NCI-H1105 (cell line): ENCODE results near the gene ELMO3.

Source experiments
- DNase-seq: peaks from one replicate; lab custom pipeline; 2025; lab: John Stamatoyannopoulos, UW

ELMO3 gene

GRCh38 chr16:67164599-67165061 is 34.3 kb upstream of the ELMO3 start, which contains the start of gene HSF4:
Gene HSF4, plus strand, starts transcription at chr16:67164745. Its CDS starts 67 bp downstream, at chr16:67164812.
- DNase-seq, result no peak

DNA sequence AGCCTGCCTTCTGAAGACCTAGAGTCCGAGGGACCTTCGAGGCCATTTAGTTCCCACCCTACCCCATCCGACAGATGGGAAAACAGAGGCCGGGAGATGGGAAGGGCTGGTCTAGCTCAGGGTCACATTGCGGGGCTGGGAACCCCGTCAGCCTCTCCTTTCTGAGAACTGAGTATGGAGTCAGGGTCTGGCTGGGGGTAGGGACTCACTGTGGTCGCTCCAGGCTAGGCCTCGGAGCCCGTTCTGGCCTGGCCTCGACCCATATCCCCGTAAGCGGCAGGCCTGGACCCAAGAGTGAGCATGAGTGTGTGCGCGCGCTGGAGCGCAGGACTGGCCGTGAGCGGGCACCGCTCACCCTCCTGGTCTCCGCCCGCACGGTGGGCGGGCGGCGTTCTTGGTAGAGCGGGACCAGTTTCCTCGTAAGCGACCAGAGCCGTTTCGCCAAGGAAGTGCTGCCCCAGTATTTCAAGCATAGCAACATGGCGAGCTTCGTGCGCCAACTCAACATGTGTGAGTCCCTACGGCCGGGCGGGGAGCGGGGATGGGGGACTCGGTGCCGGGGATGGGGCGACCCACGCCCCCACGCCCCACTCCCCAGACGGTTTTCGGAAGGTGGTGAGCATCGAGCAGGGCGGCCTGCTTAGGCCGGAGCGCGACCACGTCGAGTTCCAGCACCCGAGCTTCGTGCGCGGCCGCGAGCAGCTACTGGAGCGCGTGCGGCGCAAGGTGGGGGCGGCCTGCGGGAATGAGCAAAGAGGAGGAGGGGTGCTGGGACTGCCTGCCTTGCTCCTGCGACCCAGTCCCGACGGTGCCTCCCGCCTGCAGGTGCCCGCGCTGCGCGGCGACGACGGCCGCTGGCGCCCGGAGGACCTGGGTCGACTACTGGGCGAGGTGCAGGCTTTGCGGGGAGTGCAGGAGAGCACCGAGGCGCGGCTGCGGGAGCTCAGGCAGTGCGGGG is 33.5 kb upstream of the ELMO3 start:
- DNase-seq, result no peak

GRCh38 chr16:67166110-67166547 is 32.8 kb upstream of the ELMO3 start:
- DNase-seq, result no peak

DNA sequence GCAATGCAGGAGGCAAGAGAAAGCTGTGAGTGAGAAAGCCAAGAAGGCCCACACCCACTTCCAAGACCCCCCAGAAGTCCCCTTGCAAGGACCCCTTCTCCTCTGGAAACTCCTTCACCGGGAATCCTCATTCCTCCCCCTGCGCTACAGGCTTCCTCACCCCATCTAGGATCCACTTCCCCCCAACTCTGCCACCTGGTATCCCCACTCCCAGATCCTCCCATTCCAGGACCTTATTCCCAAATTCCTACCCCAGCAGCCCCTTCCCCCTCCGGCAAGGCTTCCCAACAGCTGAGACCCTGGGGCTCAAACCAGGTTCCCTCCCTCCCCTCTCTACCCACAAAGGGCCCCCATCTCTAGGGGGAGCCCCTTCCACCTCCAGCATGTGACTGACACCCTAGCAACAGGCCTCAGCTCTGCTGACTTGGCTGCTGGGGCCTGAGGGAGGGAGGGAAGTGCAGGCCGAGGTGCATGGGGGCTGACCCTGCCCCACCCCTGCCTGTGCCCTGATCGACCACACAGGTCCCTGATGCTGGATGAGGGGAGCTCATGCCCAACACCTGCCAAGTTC is 32.2 kb upstream of the ELMO3 start:
- no peak for DNase-seq

GRCh38 chr16:67167588-67167987 is 31.3 kb upstream of the ELMO3 start:
- DNase-seq, result no peak

DNA sequence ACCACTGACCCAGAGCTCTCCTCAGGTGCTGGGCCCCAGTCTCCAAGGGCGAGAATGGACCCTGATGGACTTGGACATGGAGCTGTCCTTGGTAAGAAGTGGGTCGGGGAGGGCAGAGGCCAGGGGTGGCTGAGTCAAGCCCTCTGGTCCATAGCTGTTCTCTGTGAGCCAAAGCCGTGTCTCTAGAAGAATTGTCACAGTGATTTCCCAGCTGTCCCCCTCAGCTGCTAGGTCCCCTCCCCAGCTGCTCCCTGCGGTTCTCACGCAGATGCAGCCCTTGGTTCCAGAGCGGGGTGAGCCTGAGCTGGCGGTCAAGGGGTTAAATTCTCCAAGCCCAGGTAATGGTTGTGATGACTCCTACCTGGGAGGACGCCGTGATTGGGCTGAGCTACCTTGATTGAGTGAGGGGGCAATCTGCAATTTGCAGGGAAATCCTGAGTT is 29.9 kb upstream of the ELMO3 start:
- no peak for DNase-seq

DNA sequence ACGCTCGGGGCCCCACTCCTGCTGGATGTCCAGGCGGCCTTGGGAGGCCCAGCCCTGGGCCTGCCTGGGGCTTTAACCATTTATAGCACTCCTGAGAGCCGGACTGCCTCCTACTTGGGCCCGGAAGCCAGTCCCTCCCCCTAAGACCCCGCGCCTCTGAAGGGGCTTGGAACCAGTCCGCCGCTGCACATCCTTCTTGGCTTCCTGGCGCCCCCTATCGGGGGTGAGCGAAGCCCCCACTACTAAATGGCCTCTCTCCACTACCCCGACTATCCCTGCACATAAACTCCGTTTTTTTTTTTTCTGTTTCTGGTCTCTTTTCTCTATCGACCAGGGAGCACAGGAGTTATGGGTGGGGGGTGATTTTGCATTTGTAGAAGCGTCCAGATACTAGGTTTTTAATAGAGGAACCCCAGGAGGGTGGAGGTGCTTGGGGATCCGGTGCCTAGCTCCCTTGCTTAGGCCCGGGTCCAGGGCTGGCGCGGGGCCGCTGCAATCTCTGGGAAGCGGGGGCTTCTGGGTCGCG is 29.2 kb upstream of the ELMO3 start:
- DNase-seq, result peak; percentile 12

GRCh38 chr16:67170168-67170948 is 28.6 kb upstream of the ELMO3 start, which contains the start of gene NOL3:
Gene NOL3, plus strand, starts transcription at chr16:67170538.
- peak; percentile 38 for DNase-seq

DNA sequence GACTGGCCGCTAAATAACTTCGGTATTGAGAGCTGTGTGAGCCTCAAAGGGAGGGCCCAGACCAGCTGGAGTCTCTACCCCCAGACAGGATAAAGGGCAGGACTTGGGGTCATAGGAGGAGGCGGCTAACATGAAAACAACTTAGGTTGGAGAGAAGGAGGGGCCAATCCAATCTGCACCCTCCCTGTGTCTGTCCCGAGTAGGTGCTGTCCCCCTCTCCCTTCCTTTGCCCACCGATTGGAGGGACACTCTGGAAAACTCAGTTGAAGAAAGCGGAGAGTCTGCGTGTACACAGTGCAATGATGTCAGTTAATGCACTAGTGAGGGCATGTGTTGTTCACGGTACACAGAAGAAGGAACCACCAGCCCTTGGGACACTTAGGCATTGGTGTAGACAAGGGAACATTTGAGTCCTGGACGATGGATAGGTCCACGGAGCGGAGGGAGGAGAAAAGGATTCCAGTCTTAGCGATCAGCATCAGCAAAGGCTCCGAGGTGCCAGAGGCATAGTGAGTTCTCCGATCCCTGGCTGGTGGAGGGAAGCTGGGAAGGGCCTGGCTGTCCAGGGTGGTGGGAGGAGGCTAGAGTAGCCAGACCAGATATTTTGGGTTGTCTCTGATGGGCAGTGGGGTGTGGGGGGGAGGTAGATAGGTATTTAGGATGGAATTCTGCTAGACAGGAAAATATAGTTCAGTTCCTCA is 27.8 kb upstream of the ELMO3 start:
- DNase-seq, result no peak

GRCh38 chr16:67173323-67173722 is 25.6 kb upstream of the ELMO3 start:
- no peak for DNase-seq

GRCh38 chr16:67173808-67174705 is 24.9 kb upstream of the ELMO3 start:
- peak; percentile 61 for DNase-seq

DNA sequence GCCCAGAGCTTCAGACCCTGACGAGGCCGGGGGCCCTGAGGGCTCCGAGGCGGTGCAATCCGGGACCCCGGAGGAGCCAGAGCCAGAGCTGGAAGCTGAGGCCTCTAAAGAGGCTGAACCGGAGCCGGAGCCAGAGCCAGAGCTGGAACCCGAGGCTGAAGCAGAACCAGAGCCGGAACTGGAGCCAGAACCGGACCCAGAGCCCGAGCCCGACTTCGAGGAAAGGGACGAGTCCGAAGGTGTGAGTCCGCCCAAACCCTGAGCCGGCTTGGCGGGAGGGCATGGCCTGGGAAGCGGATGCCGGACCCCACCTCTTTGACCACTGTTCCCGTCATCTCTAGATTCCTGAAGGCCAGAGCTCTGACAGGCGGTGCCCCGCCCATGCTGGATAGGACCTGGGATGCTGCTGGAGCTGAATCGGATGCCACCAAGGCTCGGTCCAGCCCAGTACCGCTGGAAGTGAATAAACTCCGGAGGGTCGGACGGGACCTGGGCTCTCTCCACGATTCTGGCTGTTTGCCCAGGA is 24.2 kb upstream of the ELMO3 start:
- DNase-seq, result no peak

DNA sequence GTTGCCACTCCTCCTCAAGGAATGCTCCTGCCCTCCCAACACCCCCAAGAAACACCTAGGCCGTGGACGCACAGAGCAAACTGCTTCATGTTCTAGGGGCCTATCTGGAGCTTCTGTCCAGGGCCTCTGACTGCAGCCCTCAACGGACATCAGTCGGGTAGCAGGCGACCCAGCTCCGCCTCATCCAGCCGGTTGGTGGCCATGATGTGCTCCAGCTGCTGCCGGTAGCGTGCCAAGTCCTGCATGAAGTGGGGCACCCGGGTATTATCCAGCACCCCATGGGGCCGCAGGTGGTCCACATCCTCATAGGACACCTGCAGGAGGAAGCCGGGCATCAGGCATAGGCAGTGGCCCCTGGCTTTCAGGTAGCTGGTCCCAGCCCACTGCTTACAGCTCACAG is 22.3 kb upstream of the ELMO3 start:
- no peak for DNase-seq

GRCh38 chr16:67177743-67178699 is 20.9 kb upstream of the ELMO3 start:
- peak; percentile 85 for DNase-seq

DNA sequence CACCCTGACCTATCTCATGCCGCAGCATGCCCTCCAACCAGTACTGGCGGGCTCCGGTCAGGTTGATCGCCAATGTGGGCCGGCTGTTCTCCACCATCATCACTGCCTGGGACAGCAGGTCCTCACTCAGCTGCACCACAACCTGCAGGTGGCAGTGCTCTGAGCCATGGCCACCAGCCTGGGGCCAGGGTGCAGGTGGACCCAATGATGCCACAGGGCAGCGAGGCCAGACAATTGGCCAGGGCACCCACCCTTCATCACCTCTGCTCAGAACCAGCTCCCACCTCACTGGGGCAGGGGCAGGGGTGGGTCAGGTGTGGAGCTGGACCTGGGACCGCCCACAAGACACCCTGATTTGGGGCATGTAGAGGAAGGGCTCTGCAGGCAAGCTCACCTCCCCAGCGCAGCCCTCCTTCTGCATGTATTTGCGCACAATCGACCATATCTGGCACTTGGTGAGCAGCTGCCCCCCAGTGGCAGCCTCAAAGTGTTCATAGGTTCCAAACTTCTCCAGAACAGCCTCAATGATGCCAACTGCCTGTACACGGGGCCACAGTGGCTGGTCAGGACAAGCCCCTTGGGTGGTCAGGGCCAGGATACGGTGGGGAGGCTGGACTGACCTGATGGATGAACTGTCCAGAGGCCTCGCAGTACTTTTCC is 19.4 kb upstream of the ELMO3 start:
- no peak for DNase-seq

DNA sequence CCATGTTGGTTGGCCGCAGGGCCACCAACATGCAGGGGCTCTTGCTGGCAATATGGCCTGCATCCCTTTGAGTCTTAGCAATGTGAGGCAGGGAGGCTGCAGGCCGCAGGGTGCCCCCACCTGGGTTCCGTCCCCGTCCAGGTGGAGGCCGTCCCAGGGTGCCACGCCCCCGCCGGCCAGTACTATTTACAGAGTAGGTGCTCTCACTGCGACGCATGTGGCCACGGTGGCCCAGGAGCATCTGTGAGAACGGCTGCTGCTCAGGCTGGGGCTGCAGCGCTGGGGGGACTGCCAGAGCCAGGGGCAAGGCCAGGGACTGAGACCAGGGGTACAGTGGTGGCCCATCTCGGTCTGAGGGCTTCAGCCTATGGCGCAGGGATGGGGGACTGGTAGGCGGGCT is 18.8 kb upstream of the ELMO3 start:
- DNase-seq, result no peak

DNA sequence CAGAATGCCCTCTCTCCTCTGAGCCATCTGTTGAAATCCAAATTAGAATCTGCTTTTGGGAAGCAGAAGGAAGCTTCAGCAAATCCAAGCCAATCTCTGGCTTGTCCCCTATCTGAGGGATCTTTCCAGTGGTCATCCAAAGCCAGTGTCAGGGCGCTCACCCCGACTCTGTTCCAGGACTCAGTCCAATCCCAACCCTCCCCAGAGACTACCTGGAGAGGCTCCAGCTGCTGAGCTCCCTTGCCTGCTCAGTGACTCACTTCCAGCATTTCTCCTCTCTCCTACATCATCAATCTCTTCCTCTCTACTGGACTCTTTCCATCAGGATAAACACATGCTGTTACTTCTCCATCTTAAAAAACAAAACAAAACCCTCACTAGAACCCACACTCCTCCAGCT is 17.6 kb upstream of the ELMO3 start:
- no peak for DNase-seq

DNA sequence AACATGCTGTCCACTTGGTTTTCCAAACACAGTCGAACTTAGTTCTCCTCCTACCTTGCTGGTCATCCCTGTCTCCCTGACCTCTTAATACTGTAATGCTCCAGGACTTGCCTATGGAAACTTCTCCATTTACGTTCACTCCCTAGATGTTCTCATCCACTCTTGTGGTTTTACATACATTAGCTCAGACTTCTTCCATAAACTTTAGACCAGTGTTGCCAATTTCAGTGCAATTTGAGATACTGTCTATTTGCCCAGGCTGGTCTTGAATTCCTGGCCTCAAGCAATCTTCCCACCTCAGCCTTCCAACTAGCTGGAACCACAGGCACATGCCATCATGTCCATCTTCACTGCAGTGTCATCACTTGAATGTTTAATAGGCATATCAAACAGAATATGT is 16.6 kb upstream of the ELMO3 start:
- no peak for DNase-seq
